ENCODE measurements around the gene ME1.

DNA sequence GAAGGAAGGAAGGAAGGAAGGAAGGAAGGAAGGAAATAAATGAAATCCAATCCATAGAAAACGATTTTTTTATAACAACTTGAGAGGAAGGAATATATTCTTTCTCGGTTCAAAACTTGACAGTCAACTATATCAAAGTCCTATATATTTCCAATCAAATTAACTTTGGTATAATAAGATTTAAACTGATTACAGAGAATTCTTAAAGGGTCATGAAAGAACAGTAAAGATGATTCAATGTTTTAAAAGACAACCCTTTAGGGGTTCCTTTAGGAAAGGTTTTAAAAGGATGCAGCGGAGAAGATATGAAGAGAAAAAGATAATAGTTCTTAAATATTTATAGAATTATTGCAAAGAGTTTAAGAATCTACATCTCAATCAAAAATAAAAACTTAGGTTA lies 61.2 kb downstream of the ME1 start:
- TF ChIP-seq, protein P1, sequence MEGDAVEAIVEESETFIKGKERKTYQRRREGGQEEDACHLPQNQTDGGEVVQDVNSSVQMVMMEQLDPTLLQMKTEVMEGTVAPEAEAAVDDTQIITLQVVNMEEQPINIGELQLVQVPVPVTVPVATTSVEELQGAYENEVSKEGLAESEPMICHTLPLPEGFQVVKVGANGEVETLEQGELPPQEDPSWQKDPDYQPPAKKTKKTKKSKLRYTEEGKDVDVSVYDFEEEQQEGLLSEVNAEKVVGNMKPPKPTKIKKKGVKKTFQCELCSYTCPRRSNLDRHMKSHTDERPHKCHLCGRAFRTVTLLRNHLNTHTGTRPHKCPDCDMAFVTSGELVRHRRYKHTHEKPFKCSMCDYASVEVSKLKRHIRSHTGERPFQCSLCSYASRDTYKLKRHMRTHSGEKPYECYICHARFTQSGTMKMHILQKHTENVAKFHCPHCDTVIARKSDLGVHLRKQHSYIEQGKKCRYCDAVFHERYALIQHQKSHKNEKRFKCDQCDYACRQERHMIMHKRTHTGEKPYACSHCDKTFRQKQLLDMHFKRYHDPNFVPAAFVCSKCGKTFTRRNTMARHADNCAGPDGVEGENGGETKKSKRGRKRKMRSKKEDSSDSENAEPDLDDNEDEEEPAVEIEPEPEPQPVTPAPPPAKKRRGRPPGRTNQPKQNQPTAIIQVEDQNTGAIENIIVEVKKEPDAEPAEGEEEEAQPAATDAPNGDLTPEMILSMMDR (IDR thresholded peaks at IDR 0.05): no peak
- TF ChIP-seq POLR2A (IDR thresholded peaks at IDR 0.05): no peak

All from sigmoid colon (tissue), 3 donors.